Heart left ventricle (tissue), 16 donors: ENCODE measurements around the gene OR10K2. TPM values are rescaled to one million over a fixed set of nuclear protein-coding genes. Genes with fewer than 3 reads are reported as not detected.
"Not testable (repeated sequence)": the region's sequence is repeated elsewhere in the genome, so short reads cannot be mapped to it uniquely, and the experiment has no call there.

Experiments used
- ATAC-seq, 4 donors: fragments of 200-7000 bp; cut with Tn5 transposase; one replicate each; pipeline ENCODE4 v1.9.1; 2020 to 2022; ENCODE audit warnings: moderate library complexity in 4 of 4, mild to moderate bottlenecking in 3 of 4, moderate number of reproducible peaks in 1 of 4
- DNase-seq, 5 donors: peaks; one replicate each; pipeline ENCODE4 v3.0.0-alpha.2; 2020
- H3K27ac ChIP-seq, 12 donors: fragments of 200-600 bp; sonication (generic) in 4 of 12; one replicate each; pipeline versions ENCODE4 v1.5.0 to v1.8.0; 2016 to 2022; ENCODE audit warnings: mild to moderate bottlenecking in 2 of 12
- H3K27me3 ChIP-seq, 9 donors: fragments of 200-600 bp; sonication (generic) in 2 of 9; one replicate each; pipeline versions ENCODE4 v1.5.1 to v1.8.0; 2016 to 2022; ENCODE audit warnings: mild to moderate bottlenecking in 3 of 9
- H3K36me3 ChIP-seq, 9 donors: fragments of 200-600 bp; sonication (generic) in 2 of 9; one replicate each; pipeline versions ENCODE4 v1.5.0 to v1.8.0; 2018 to 2022; ENCODE audit warnings: mild to moderate bottlenecking in 2 of 9
- H3K4me1 ChIP-seq, 12 donors: fragments of 200-600 bp; sonication (generic) in 4 of 12; one replicate each; pipeline versions ENCODE4 v1.5.0 to v1.8.0; 2016 to 2022; ENCODE audit warnings: mild to moderate bottlenecking in 3 of 12
- H3K4me3 ChIP-seq, 12 donors: fragments of 200-600 bp; sonication (generic) in 4 of 12; one replicate each; pipeline versions ENCODE4 v1.5.0 to v1.8.0; 2017 to 2022; ENCODE audit warnings: mild to moderate bottlenecking in 9 of 12, moderate library complexity in 4 of 12
- H3K9me3 ChIP-seq, 12 donors: fragments of 200-600 bp; sonication (generic) in 4 of 12; one replicate each; pipeline versions ENCODE4 v1.5.0 to v1.8.0; 2016 to 2022; ENCODE audit warnings: mild to moderate bottlenecking in 1 of 12
- CTCF ChIP-seq, 12 donors: fragments of 200-600 bp; sonication (generic) in 4 of 12; IDR thresholded peaks; one replicate each; pipeline versions ENCODE4 v1.5.0 to v1.8.0; 2018 to 2022; ENCODE audit warnings: antibody characterized with exemption in 12 of 12, mild to moderate bottlenecking in 5 of 12
- POLR2A ChIP-seq, 2 donors: fragments of 450-650 bp; IDR thresholded peaks; one replicate each; pipeline ENCODE4 v1.6.1; 2017; ENCODE audit warnings: antibody characterized with exemption in 2 of 2, mild to moderate bottlenecking in 2 of 2, moderate library complexity in 2 of 2
- WGBS, 4 donors: extraction: QIAGEN DNeasy Blood & Tissue Kit in 2 of 4; methylation state at CpG; one replicate each; pipeline versions ENCODE4 v1.1.5 to v1.1.7; 2013 to 2018; 5-methylcytosine and 5-hydroxymethylcytosine counted together
- intact Hi-C, 10 donors: fragments of 100-400 bp; cut with DNase I; formaldehyde crosslinking; loops; one replicate each; pipeline versions ENCODE4 v1.11.1 to v1.14.2; 2022
- polyA plus RNA-seq, 2 donors: library from polyadenylated mRNA; stranded (reverse); fragments of 200-250 nt; gene quantifications; one replicate each; pipeline ENCODE4 v1.2.3, GENCODE V29; 2013
- total RNA-seq, 9 donors: library from RNA; depleted of rRNA in 2 of 9; stranded (reverse); fragments of >200 nt in 2 of 9; fragmentation: NEBNext Ultra II Directional in 3 of 9; extraction: Animal tissue kit (Norgen Biotek cat#: 25700) in 3 of 9; gene quantifications; one replicate each; pipeline versions ENCODE4 v1.1.0 to v1.2.4, GENCODE V29; 2016 to 2023
- donor health status: ischemic (EF 13 %, LVEDD 7.1; RV severe dilation, severe dysfunction).
- donor health status: healthy with polysubstance abuse.
- donor health status: DM: no; HTN: yes; CAD: no.
- donor health status: DM: no; HTN: no; CAD: no.
- donor health status: ischemic (EF 25% LVEDD 6.9; RV normal size, moderate dysfunction).
- donor health status: ischemic (EF 25% LVEDD 5.7; RV mildly dilated, moderate dysfunction).
- donor health status: healthy.
- donor health status: DM: yes; HTN: yes; CAD: no.
- donor health status: ischemic (EF 35%, LVEDD 5.7; RV mildly dilated, moderate dysfunction).
- donor health status: nonischemic (EF 11% LVEDD 7.7; RV severe dilation, severe dysfunction).
- donor health status: DM: yes; HTN: yes; CAD: no.
- donor health status: PGD.
- donor health status: ischemic (EF 29% LVEDD 5.4; RV normal size, mild dysfunction).
- donor health status: nonischemic (EF 23%, LVEDD 6.1; RV moderate dilation, normal function).

The OR10K2 gene
- total and polyA plus RNA-seq, 11 donors: not detected

GRCh38 chr1:158457246-158457645 lies 31.2 kb upstream of the OR10K2 start:
- TF ChIP-seq CTCF (IDR thresholded peaks at IDR 0.05) (no peak), POLR2A (IDR thresholded peaks at IDR 0.05) (no peak)
- no peak overlapping the region for H3K27ac ChIP-seq
- ATAC-seq (no peak), DNase-seq (no peak)
- no peaks in the 10 kb centered on the region for H3K4me1 ChIP-seq
- peaks cover 0 to 9% (median 0%) of the 10 kb centered on the region in 12 donors for H3K9me3 ChIP-seq
- intact Hi-C loops: no loop called here
- no peaks in the 10 kb centered on the region for H3K27me3 ChIP-seq
- no peak overlapping the region for H3K4me3 ChIP-seq
- no peaks in the 10 kb centered on the region for H3K36me3 ChIP-seq

- no peak for ATAC-seq
- no peaks in the 10 kb centered on the region for H3K27me3 ChIP-seq
- WGBS, 4 donors: 79 to 90% (median 86%) methylated on average over 1 of the region's 1 CpG
- no peaks in the 10 kb centered on the region for H3K4me1 ChIP-seq
- peaks cover 0 to 17% (median 0%) of the 10 kb centered on the region in 12 donors for H3K9me3 ChIP-seq
- intact Hi-C loops: no loop called here
- no peak for TF ChIP-seq POLR2A (IDR thresholded peaks at IDR 0.05)
- no peak overlapping the region for H3K4me3 ChIP-seq
- H3K36me3 ChIP-seq: no peaks in the 10 kb centered on the region
- no peak overlapping the region for H3K27ac ChIP-seq
- DNase-seq: no peak
Measured at GRCh38 chr1:158454537-158454936, 28.5 kb upstream of the OR10K2 start.

- WGBS, 4 donors: 76 to 86% (median 76%) methylated on average over 4 of the region's 4 CpGs
- TF ChIP-seq POLR2A (IDR thresholded peaks at IDR 0.05) (no peak), CTCF (IDR thresholded peaks at IDR 0.05) (no peak)
Measured at GRCh38 chr1:158445376-158445775, 19.3 kb upstream of the OR10K2 start.

GRCh38 chr1:158434741-158435140 lies 8.7 kb upstream of the OR10K2 start:
- H3K36me3 ChIP-seq: no peaks in the 10 kb centered on the region
- DNase-seq: no peak
- intact Hi-C loops: no loop called here
- H3K9me3 ChIP-seq: peaks cover 0 to 2% (median 0%) of the 10 kb centered on the region in 12 donors
- H3K4me3 ChIP-seq: no peak overlapping the region
- TF ChIP-seq CTCF (IDR thresholded peaks at IDR 0.05) (no peak), POLR2A (IDR thresholded peaks at IDR 0.05) (no peak)
- no peak for ATAC-seq
- 43 to 58% (median 55%) methylated on average over 3 of the region's 3 CpGs for WGBS, 4 donors
- H3K27me3 ChIP-seq: peaks cover 0 to 14% (median 0%) of the 10 kb centered on the region in 9 donors
- peaks cover 0 to 5% (median 0%) of the 10 kb centered on the region in 12 donors for H3K4me1 ChIP-seq
- H3K27ac ChIP-seq: no peak overlapping the region

More at GRCh38 chr1:158445376-158445775, 19.3 kb upstream of the OR10K2 start:
- Histone ChIP-seq H3K36me3 (no peaks in the 10 kb centered on the region), H3K4me1 (no peaks in the 10 kb centered on the region), H3K27me3 (no peaks in the 10 kb centered on the region), H3K9me3 (no peaks in the 10 kb centered on the region), H3K4me3 (no peak overlapping the region), H3K27ac (no peak overlapping the region)
- ATAC-seq (no peak), DNase-seq (no peak)
- intact Hi-C loops: no loop called here

GRCh38 chr1:158430163-158430562 lies 4.1 kb upstream of the OR10K2 start:
- H3K4me1 ChIP-seq, H3K36me3 ChIP-seq, ATAC-seq, H3K27ac ChIP-seq, intact Hi-C loops, H3K4me3 ChIP-seq, DNase-seq: not testable (repeated sequence)
- Histone ChIP-seq H3K9me3 (peaks cover 0 to 20% (median 0%) of the 10 kb centered on the region in 12 donors), H3K27me3 (peaks cover 0 to 14% (median 0%) of the 10 kb centered on the region in 9 donors)
- 51 to 57% (median 56%) methylated on average over 3 of the region's 3 CpGs for WGBS, 4 donors
